Transverse colon (tissue), 4 donors: Measurements from ENCODE around the gene MYH9.

Source experiments
- POLR2AphosphoS5 ChIP-seq, 3 donors: sonication (generic); formaldehyde crosslinking; IDR thresholded peaks; one replicate each; pipeline ENCODE4 v1.6.1; 2016; ENCODE audit warnings: antibody characterized with exemption in 3 of 3
- TF ChIP-seq, protein P1 (sequence below), 5 experiments: fragments of 200-600 bp in 3 of 5; fragments of 450-650 bp in 2 of 5; sonication (generic) in 3 of 5; IDR thresholded peaks; 1 replicate in 2 of 5; 2 replicates in 3 of 5; pipeline ENCODE4 v1.5.1; 2016 to 2017; ENCODE audit warnings: antibody characterized with exemption in 5 of 5, inconsistent platforms in 3 of 5, mild to moderate bottlenecking in 2 of 5, moderate library complexity in 1 of 5

DNA sequence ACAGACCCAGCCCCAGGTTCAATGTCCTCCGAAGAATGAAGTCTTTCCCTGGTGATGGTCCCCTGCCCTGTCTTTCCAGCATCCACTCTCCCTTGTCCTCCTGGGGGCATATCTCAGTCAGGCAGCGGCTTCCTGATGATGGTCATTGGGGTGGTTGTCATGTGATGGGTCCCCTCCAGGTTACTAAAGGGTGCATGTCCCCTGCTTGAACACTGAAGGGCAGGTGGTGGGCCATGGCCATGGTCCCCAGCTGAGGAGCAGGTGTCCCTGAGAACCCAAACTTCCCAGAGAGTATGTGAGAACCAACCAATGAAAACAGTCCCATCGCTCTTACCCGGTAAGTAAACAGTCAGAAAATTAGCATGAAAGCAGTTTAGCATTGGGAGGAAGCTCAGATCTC, 120.7 kb downstream of the MYH9 start:
- TF ChIP-seq POLR2AphosphoS5 (IDR thresholded peaks at IDR 0.05): no peak
- TF ChIP-seq, protein P1, sequence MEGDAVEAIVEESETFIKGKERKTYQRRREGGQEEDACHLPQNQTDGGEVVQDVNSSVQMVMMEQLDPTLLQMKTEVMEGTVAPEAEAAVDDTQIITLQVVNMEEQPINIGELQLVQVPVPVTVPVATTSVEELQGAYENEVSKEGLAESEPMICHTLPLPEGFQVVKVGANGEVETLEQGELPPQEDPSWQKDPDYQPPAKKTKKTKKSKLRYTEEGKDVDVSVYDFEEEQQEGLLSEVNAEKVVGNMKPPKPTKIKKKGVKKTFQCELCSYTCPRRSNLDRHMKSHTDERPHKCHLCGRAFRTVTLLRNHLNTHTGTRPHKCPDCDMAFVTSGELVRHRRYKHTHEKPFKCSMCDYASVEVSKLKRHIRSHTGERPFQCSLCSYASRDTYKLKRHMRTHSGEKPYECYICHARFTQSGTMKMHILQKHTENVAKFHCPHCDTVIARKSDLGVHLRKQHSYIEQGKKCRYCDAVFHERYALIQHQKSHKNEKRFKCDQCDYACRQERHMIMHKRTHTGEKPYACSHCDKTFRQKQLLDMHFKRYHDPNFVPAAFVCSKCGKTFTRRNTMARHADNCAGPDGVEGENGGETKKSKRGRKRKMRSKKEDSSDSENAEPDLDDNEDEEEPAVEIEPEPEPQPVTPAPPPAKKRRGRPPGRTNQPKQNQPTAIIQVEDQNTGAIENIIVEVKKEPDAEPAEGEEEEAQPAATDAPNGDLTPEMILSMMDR (IDR thresholded peaks at IDR 0.05): no peak
